ENCODE results near the gene WDR45B.

DNA sequence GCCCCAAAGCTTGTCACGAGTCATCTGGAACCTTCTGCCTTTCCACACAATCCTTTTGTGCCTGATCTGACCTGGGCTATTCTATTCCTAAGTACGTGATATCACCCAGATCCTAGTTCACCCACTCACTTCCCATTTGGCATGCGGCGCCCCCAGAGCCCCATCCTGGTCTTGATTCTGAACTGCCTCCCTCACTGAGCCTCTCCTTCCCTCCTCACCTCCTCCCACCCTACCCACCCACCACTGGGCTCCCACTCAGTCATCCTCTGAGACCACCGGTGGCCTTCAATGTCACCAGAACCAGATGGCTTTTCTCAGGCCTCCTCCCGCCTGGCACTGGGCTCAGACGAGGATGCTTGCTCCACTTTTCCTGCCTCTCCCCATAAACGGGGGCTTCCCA is 18.5 kb downstream of the WDR45B start:
- TF ChIP-seq POLR2A (IDR thresholded peaks at IDR 0.05) = no peak
- TF ChIP-seq, protein P1, sequence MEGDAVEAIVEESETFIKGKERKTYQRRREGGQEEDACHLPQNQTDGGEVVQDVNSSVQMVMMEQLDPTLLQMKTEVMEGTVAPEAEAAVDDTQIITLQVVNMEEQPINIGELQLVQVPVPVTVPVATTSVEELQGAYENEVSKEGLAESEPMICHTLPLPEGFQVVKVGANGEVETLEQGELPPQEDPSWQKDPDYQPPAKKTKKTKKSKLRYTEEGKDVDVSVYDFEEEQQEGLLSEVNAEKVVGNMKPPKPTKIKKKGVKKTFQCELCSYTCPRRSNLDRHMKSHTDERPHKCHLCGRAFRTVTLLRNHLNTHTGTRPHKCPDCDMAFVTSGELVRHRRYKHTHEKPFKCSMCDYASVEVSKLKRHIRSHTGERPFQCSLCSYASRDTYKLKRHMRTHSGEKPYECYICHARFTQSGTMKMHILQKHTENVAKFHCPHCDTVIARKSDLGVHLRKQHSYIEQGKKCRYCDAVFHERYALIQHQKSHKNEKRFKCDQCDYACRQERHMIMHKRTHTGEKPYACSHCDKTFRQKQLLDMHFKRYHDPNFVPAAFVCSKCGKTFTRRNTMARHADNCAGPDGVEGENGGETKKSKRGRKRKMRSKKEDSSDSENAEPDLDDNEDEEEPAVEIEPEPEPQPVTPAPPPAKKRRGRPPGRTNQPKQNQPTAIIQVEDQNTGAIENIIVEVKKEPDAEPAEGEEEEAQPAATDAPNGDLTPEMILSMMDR (IDR thresholded peaks at IDR 0.05 in 8 of 11, conservative IDR thresholded peaks at IDR 0.05 in 3 of 11) = no peak

Data from spleen (tissue), 7 donors.